Measurements from ENCODE around the gene APLN.

The APLN gene

GRCh38 chrX:129661369-129661768 is 6.6 kb upstream of the APLN start:
- DNase-seq (ENCODE audit: low read depth in 2 of 2) = no peak

- DNase-seq (ENCODE audit: low read depth in 2 of 2) = no peak
Observed at GRCh38 chrX:129659861-129660260, 5.1 kb upstream of the APLN start.

GRCh38 chrX:129659141-129659540 is 4.4 kb upstream of the APLN start:
- DNase-seq (ENCODE audit: low read depth in 2 of 2) = no peak

- no peak for DNase-seq (ENCODE audit: low read depth in 2 of 2)
Observed at GRCh38 chrX:129658429-129658828, 3.7 kb upstream of the APLN start.

GRCh38 chrX:129655547-129656249 is 942 bp upstream of the APLN start:
- DNase-seq (ENCODE audit: low read depth in 2 of 2) = no peak

GRCh38 chrX:129653971-129654651 is 645 bp downstream of the APLN start:
- DNase-seq (ENCODE audit: low read depth in 2 of 2) = no peak

GRCh38 chrX:129653181-129653970 is 1.4 kb downstream of the APLN start:
- DNase-seq (ENCODE audit: low read depth in 2 of 2) = no peak

- no peak for DNase-seq (ENCODE audit: low read depth in 2 of 2)
Observed at GRCh38 chrX:129652565-129653169, 2.1 kb downstream of the APLN start.

- DNase-seq (ENCODE audit: low read depth in 2 of 2) = no peak
Observed at GRCh38 chrX:129651756-129652564, 2.8 kb downstream of the APLN start.

- no peak for DNase-seq (ENCODE audit: low read depth in 2 of 2)
Observed at GRCh38 chrX:129650821-129651510, 3.8 kb downstream of the APLN start.

GRCh38 chrX:129650183-129650689 is 4.5 kb downstream of the APLN start:
- DNase-seq (ENCODE audit: low read depth in 2 of 2) = no peak

- no peak for DNase-seq (ENCODE audit: low read depth in 2 of 2)
Observed at GRCh38 chrX:129649268-129650182, 5.2 kb downstream of the APLN start.

GRCh38 chrX:129648514-129649267 is 6.1 kb downstream of the APLN start:
- DNase-seq (ENCODE audit: low read depth in 2 of 2) = no peak

- DNase-seq (ENCODE audit: low read depth in 2 of 2) = no peak
Observed at GRCh38 chrX:129647418-129648410, 7.0 kb downstream of the APLN start.

- no peak for DNase-seq (ENCODE audit: low read depth in 2 of 2)
Observed at GRCh38 chrX:129646566-129647417, 8.0 kb downstream of the APLN start.

GRCh38 chrX:129642641-129643040 is 12.1 kb downstream of the APLN start:
- DNase-seq (ENCODE audit: low read depth in 2 of 2) = no peak

- DNase-seq (ENCODE audit: low read depth in 2 of 2) = no peak
Observed at GRCh38 chrX:129641941-129642340, 12.8 kb downstream of the APLN start.

All from stimulated activated CD8-positive, alpha-beta memory T cell treated with anti-CD3 and anti-CD28 coated beads, Interleukin-7, amount 100 ng/mL, for 1 hour (primary cell).